Neuronal stem cell (in vitro differentiated cells): ENCODE measurements around the gene PPP1R3F.
A peak's percentile ranks its signal among the peaks of the same experiment; 100 is the strongest.

Experiments
- DNase-seq: peaks from one replicate; pipeline ENCODE4 v3.0.0-alpha.2; 2013; ENCODE audit warnings: low spot score
- H2AFZ ChIP-seq: one replicate; pipeline ENCODE4 v1.6.1; 2013; ENCODE audit warnings: mild to moderate bottlenecking, low read length, inconsistent platforms
- H2AK5ac ChIP-seq: 2 replicates; pipeline ENCODE4 v1.6.1; 2013; ENCODE audit warnings: low read depth, mild to moderate bottlenecking, inconsistent platforms, low read length, moderate library complexity, mixed read lengths
- H2BK120ac ChIP-seq: 2 replicates; pipeline ENCODE4 v1.6.1; 2013; ENCODE audit warnings: low read depth, mild to moderate bottlenecking, inconsistent platforms, low read length, moderate library complexity, mixed read lengths
- H2BK12ac ChIP-seq: one replicate; pipeline ENCODE4 v1.6.1; 2013; ENCODE audit warnings: low read length, inconsistent platforms
- H2BK15ac ChIP-seq: 2 replicates; pipeline ENCODE4 v1.6.1; 2013; ENCODE audit warnings: mild to moderate bottlenecking, low read length, inconsistent platforms, mixed read lengths
- H2BK5ac ChIP-seq: one replicate; pipeline ENCODE4 v1.6.1; 2013; ENCODE audit warnings: inconsistent platforms, mild to moderate bottlenecking, low read length, moderate library complexity
- H3K14ac ChIP-seq: one replicate; pipeline ENCODE4 v1.6.1; 2013; ENCODE audit warnings: low read length, inconsistent platforms
- H3K18ac ChIP-seq: 2 replicates; pipeline ENCODE4 v1.6.1; 2013; ENCODE audit warnings: low read length, inconsistent platforms
- H3K23ac ChIP-seq: 2 replicates; pipeline ENCODE4 v1.6.1; 2013; ENCODE audit warnings: low read depth, mild to moderate bottlenecking, mixed read lengths, low read length, inconsistent platforms; ENCODE audit not compliant: poor library complexity
- H3K27ac ChIP-seq: replicated peaks from 3 replicates; pipeline ENCODE4 v1.5.1; 2013; ENCODE audit warnings: low read length, inconsistent platforms
- H3K27me3 ChIP-seq, 3 experiments: 2 replicates each; pipeline ENCODE4 v1.6.1; 2013; ENCODE audit warnings: low read length in 3 of 3, mild to moderate bottlenecking in 2 of 3, inconsistent platforms in 1 of 3, low read depth in 1 of 3, mixed read lengths in 1 of 3, moderate library complexity in 1 of 3; ENCODE audit not compliant: control insufficient read depth in 3 of 3, insufficient read depth in 3 of 3
- H3K36me3 ChIP-seq, 2 donors: replicated peaks in 1 of 2; 2 replicates each; pipeline ENCODE4 v1.6.1; 2013; ENCODE audit warnings: low read length in 2 of 2; ENCODE audit not compliant: control insufficient read depth in 2 of 2, insufficient read depth in 2 of 2
- H3K4ac ChIP-seq: 2 replicates; pipeline ENCODE4 v1.6.1; 2013; ENCODE audit warnings: inconsistent platforms, mild to moderate bottlenecking, low read length, moderate library complexity
- H3K4me1 ChIP-seq, 2 donors: 1 replicate in 1 of 2; 2 replicates in 1 of 2; pipeline ENCODE4 v1.6.1; 2013; ENCODE audit warnings: low read length in 2 of 2, low read depth in 1 of 2; ENCODE audit not compliant: control insufficient read depth in 2 of 2, insufficient read depth in 1 of 2
- H3K4me2 ChIP-seq: one replicate; pipeline ENCODE4 v1.6.1; 2013; ENCODE audit warnings: mild to moderate bottlenecking, low read length, inconsistent platforms; ENCODE audit not compliant: insufficient read depth, poor library complexity, severe bottlenecking
- H3K4me3 ChIP-seq, 2 donors: 2 replicates each; pipeline ENCODE4 v1.5.1; 2013; ENCODE audit warnings: low read length in 2 of 2, mild to moderate bottlenecking in 2 of 2, inconsistent platforms in 1 of 2, moderate library complexity in 1 of 2
- H3K79me1 ChIP-seq: one replicate; pipeline ENCODE4 v1.6.1; 2013; ENCODE audit warnings: low read depth, mild to moderate bottlenecking, inconsistent platforms, low read length, moderate library complexity
- H3K9ac ChIP-seq: one replicate; pipeline ENCODE4 v1.6.1; 2013; ENCODE audit warnings: mild to moderate bottlenecking, low read depth, low read length, inconsistent platforms; ENCODE audit not compliant: poor library complexity
- H3K9me3 ChIP-seq, 2 donors: replicated peaks in 1 of 2; 2 replicates each; pipeline versions ENCODE3 to v1.6.1; 2013; ENCODE audit warnings: low read length in 2 of 2, mild to moderate bottlenecking in 2 of 2, inconsistent platforms in 1 of 2, low read depth in 1 of 2, mixed read lengths in 1 of 2, moderate library complexity in 1 of 2; ENCODE audit not compliant: control insufficient read depth in 2 of 2, insufficient read depth in 1 of 2
- H4K8ac ChIP-seq: one replicate; pipeline ENCODE4 v1.6.1; 2013; ENCODE audit warnings: low read depth, mild to moderate bottlenecking, inconsistent platforms, low read length, moderate library complexity
- H4K91ac ChIP-seq: one replicate; pipeline ENCODE4 v1.6.1; 2013; ENCODE audit warnings: low read length, low read depth, mild to moderate bottlenecking, inconsistent platforms; ENCODE audit not compliant: poor library complexity
- WGBS, 2 donors: extraction: QIAGEN DNeasy Blood & Tissue Kit; methylation state at CpG; one replicate each; pipeline ENCODE4 v1.1.7; 2013; ENCODE audit warnings: missing lambda C conversion rate in 2 of 2, mixed read lengths in 1 of 2; ENCODE audit not compliant: insufficient read length in 2 of 2, insufficient replicate concordance in 1 of 2; ENCODE audit errors: extremely low coverage in 2 of 2; 5-methylcytosine and 5-hydroxymethylcytosine counted together

The PPP1R3F gene

DNA sequence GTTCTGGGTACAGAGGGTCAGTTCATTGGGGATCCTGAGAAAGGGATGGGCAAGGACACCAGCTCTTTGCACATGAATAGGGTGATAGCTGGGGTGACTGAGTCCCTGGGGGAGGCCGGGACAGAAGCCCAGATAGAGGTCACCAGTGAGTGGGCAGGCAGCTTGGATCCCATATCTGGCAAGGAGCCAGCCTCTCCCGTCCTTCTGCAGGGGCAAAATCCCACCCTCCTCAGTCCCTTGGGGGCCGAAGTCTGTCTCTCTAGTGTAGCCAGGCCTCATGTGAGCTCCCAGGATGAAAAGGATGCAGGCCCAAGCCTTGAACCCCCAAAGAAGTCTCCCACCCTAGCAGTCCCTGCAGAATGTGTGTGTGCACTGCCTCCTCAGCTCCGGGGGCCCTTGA lies 17.0 kb downstream of the PPP1R3F start:
- no peaks in the 10 kb centered on the region for H3K27me3 ChIP-seq
- H3K23ac ChIP-seq = no peak overlapping the region
- H2BK5ac ChIP-seq = no peak overlapping the region
- no peak overlapping the region for H2BK12ac ChIP-seq
- no peaks in the 10 kb centered on the region for H3K79me1 ChIP-seq
- H4K91ac ChIP-seq = no peak overlapping the region
- no peaks in the 10 kb centered on the region for H3K36me3 ChIP-seq
- H3K14ac ChIP-seq = no peak overlapping the region
- H2AFZ ChIP-seq = no peak overlapping the region
- H2AK5ac ChIP-seq = no peak overlapping the region
- no peak overlapping the region for H3K18ac ChIP-seq
- H3K4me1 ChIP-seq = no peaks in the 10 kb centered on the region
- H3K9me3 ChIP-seq = no peaks in the 10 kb centered on the region
- no peak overlapping the region for H4K8ac ChIP-seq
- no peak overlapping the region for H3K27ac ChIP-seq
- no peak overlapping the region for H2BK120ac ChIP-seq
- no peak overlapping the region for H3K4ac ChIP-seq
- no peak overlapping the region for H3K4me2 ChIP-seq
- DNase-seq = no peak
- no peak overlapping the region for H2BK15ac ChIP-seq
- WGBS, 2 donors = no CpG with 5 or more reads among the region's 4 CpGs
- H3K4me3 ChIP-seq = no peak overlapping the region
- H3K9ac ChIP-seq = no peak overlapping the region

DNA sequence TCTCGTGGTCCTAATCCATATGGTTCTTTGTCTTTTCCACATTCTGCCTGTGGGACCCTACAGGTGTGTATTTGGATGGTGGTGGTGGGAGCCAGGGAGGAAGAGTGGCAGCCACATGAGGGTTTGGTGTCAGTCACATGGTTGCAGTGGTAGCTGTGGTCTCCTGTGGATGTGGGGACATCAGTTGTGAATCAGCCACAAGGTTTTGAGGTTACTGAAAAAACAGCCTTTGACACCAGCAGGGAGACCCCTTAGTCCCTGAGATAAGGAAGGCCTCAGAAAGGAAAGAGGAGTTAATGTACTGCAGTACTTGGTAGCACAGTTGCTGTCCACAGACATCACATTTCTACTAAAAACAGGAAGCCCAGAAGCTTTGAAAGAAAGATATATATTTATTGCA lies 18.1 kb downstream of the PPP1R3F start:
- Histone ChIP-seq H3K27ac (no peak overlapping the region), H4K8ac (no peak overlapping the region), H2BK12ac (no peak overlapping the region), H2AFZ (no peak overlapping the region), H3K4me1 (peaks cover 0 to 4% of the 10 kb centered on the region in 2 donors), H3K9ac (no peak overlapping the region), H3K79me1 (no peaks in the 10 kb centered on the region), H2AK5ac (no peak overlapping the region), H2BK5ac (no peak overlapping the region), H4K91ac (no peak overlapping the region), H3K27me3 (no peaks in the 10 kb centered on the region), H3K4me3 (no peak overlapping the region), H3K9me3 (no peaks in the 10 kb centered on the region), H3K23ac (no peak overlapping the region), H3K36me3 (no peaks in the 10 kb centered on the region), H3K18ac (no peak overlapping the region), H3K14ac (no peak overlapping the region), H2BK120ac (no peak overlapping the region), H3K4ac (no peak overlapping the region), H2BK15ac (no peak overlapping the region), H3K4me2 (no peak overlapping the region)
- no peak for DNase-seq
- no CpG with 5 or more reads among the region's 1 CpG for WGBS, 2 donors

DNA sequence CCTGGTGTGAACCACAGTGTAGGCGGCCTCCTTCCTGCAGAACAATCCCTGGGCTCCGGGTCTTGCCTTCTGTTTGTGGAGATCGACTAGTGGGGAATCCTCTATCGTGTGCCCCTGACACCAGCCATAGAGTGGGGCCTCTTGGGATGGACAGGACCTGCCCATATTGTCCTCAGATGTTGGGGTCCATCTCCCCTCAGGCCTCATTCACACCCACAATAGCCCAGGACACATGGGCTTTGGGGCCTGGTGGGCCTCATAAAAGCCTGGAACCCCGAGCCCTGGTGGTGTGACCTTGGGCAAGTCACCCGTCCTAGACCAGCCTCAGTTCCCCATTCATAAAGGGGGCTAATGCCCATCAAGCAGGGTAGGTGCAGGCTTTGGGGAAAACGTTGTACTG lies 20.6 kb downstream of the PPP1R3F start:
- no peaks in the 10 kb centered on the region for H3K9me3 ChIP-seq
- H3K4me1 ChIP-seq = peaks cover 0 to 4% of the 10 kb centered on the region in 2 donors
- H2BK5ac ChIP-seq = no peak overlapping the region
- H3K18ac ChIP-seq = no peak overlapping the region
- WGBS, 2 donors = no CpG with 5 or more reads among the region's 7 CpGs
- H2AK5ac ChIP-seq = no peak overlapping the region
- no peaks in the 10 kb centered on the region for H3K36me3 ChIP-seq
- H3K4me3 ChIP-seq = no peak overlapping the region
- H2BK120ac ChIP-seq = no peak overlapping the region
- no peak overlapping the region for H2BK12ac ChIP-seq
- no peaks in the 10 kb centered on the region for H3K79me1 ChIP-seq
- no peak overlapping the region for H3K14ac ChIP-seq
- H3K9ac ChIP-seq = no peak overlapping the region
- no peaks in the 10 kb centered on the region for H3K27me3 ChIP-seq
- no peak overlapping the region for H3K27ac ChIP-seq
- DNase-seq = no peak
- no peak overlapping the region for H4K8ac ChIP-seq
- H4K91ac ChIP-seq = no peak overlapping the region
- no peak overlapping the region for H2AFZ ChIP-seq
- H2BK15ac ChIP-seq = no peak overlapping the region
- H3K23ac ChIP-seq = no peak overlapping the region
- no peak overlapping the region for H3K4me2 ChIP-seq
- no peak overlapping the region for H3K4ac ChIP-seq

DNA sequence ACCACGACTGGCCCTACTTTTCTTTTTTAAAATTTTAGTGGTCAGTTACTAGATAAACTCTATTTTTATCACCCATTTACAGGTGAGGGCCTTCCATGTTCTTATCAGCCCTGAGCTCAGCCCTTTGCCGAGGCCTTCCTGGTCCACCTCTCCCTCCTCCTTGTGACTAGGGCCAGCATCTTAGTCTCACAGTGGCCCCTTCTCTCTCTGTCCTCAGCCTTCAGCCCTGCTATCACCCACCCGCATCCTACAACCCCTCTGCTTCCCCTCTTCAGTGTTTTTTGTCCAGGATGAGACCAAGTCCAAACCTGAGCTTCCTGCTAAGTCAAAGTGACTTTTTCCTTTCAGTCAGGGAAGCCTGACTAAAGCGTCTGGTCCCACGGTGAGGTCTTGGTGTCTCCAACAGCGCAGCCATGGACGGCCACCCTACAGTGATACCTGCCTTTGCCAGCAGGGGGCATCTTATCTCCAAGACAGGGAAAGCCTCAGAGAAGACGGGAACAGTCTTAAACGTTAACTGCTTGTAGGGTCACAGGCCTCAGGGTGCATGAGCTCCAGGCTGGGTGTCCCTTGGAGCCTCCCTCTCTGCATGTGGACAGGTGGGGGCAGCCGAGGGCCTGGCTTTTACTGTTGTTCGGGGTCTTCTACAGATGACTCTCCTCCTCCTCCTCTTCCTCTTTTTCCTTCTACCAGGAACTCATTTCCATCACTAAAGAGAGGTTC lies 22.2 kb downstream of the PPP1R3F start:
- WGBS, 2 donors = no CpG with 5 or more reads among the region's 11 CpGs
- Histone ChIP-seq H3K4me3 (no peak overlapping the region), H2AK5ac (no peak overlapping the region), H3K18ac (no peak overlapping the region), H2AFZ (peak overlapping the region; percentile 41), H2BK120ac (no peak overlapping the region), H4K8ac (no peak overlapping the region), H3K27me3 (no peaks in the 10 kb centered on the region), H3K36me3 (no peaks in the 10 kb centered on the region), H3K27ac (no peak overlapping the region), H2BK5ac (no peak overlapping the region), H2BK15ac (no peak overlapping the region), H3K4me2 (no peak overlapping the region), H3K4me1 (peaks cover 0 to 4% of the 10 kb centered on the region in 2 donors), H3K23ac (no peak overlapping the region), H4K91ac (no peak overlapping the region), H2BK12ac (no peak overlapping the region), H3K9ac (no peak overlapping the region), H3K9me3 (no peaks in the 10 kb centered on the region), H3K4ac (no peak overlapping the region), H3K79me1 (no peaks in the 10 kb centered on the region), H3K14ac (no peak overlapping the region)
- DNase-seq = peak; percentile 46
